ENCODE measurements around the gene ACADVL. TPM values are rescaled to one million over a fixed set of nuclear protein-coding genes. Genes with fewer than 3 reads are reported as not detected.

Gene ACADVL
- total RNA-seq, 1 donor from 2014 or later: 354 TPM

- no peaks in the 10 kb centered on the region for H3K27me3 ChIP-seq (ENCODE audit: insufficient read depth, low read length)
- no peak for FAIRE-seq
- H3K79me2 ChIP-seq (ENCODE audit: insufficient read depth, low read length): peaks cover 53% of the 10 kb centered on the region
- Mint-ChIP-seq H3K4me1 (ENCODE audit: low read depth, unreplicated experiment) (peaks cover 35% of the 10 kb centered on the region), H3K27me3 (ENCODE audit: low read depth, unreplicated experiment) (no peaks in the 10 kb centered on the region), H3K36me3 (ENCODE audit: low read depth, unreplicated experiment) (peaks cover 19% of the 10 kb centered on the region), H3K27ac (ENCODE audit: unreplicated experiment) (peak overlapping the region; percentile 81), H3K9me3 (ENCODE audit: unreplicated experiment) (no peaks in the 10 kb centered on the region), H3K4me3 (ENCODE audit: unreplicated experiment) (peak overlapping the region; percentile 71)
- H3K4me1 ChIP-seq (ENCODE audit: insufficient read depth, low read length): peaks cover 28% of the 10 kb centered on the region
- H3K36me3 ChIP-seq (ENCODE audit: insufficient read depth, low read length): peaks cover 10% of the 10 kb centered on the region
- no peak overlapping the region for H3K4me3 ChIP-seq (ENCODE audit: insufficient read depth, low read depth, low read length)
- H3K9ac ChIP-seq (ENCODE audit: low read length): peak overlapping the region; percentile 27
- TF ChIP-seq CTCF (IDR thresholded peaks at IDR 0.05; ENCODE audit: insufficient read depth, low read depth, low read length) (no peak), EZH2 (IDR thresholded peaks at IDR 0.05; ENCODE audit: insufficient read depth, low read length) (no peak)
- DNase-seq (ENCODE audit: low read depth): no peak
- H4K20me1 ChIP-seq (ENCODE audit: insufficient read depth, low read length): peaks cover 73% of the 10 kb centered on the region
- no peaks in the 10 kb centered on the region for H3K9me3 ChIP-seq (ENCODE audit: insufficient read depth, low read depth, low read length)
- peak overlapping the region; percentile 30 for H3K4me2 ChIP-seq (ENCODE audit: low read length)
- H3K27ac ChIP-seq (ENCODE audit: low read depth, low read length): no peak overlapping the region
- H2AFZ ChIP-seq (ENCODE audit: low read depth, low read length): no peak overlapping the region
These were observed 12.4 kb upstream of the ACADVL start for GRCh38 chr17:7207120-7208001.

- no peaks in the 10 kb centered on the region for H3K9me3 ChIP-seq (ENCODE audit: insufficient read depth, low read depth, low read length)
These were observed 11.6 kb upstream of the ACADVL start for GRCh38 chr17:7208027-7208571.

More at GRCh38 chr17:7208027-7208571, 11.6 kb upstream of the ACADVL start:
- Histone ChIP-seq H4K20me1 (ENCODE audit: insufficient read depth, low read length) (peaks cover 76% of the 10 kb centered on the region), H3K79me2 (ENCODE audit: insufficient read depth, low read length) (peaks cover 60% of the 10 kb centered on the region), H3K4me3 (ENCODE audit: insufficient read depth, low read depth, low read length) (no peak overlapping the region), H3K36me3 (ENCODE audit: insufficient read depth, low read length) (peaks cover 3% of the 10 kb centered on the region), H3K4me2 (ENCODE audit: low read length) (no peak overlapping the region), H3K27ac (ENCODE audit: low read depth, low read length) (no peak overlapping the region), H3K27me3 (ENCODE audit: insufficient read depth, low read length) (no peaks in the 10 kb centered on the region), H3K9ac (ENCODE audit: low read length) (no peak overlapping the region), H2AFZ (ENCODE audit: low read depth, low read length) (no peak overlapping the region), H3K4me1 (ENCODE audit: insufficient read depth, low read length) (peaks cover 28% of the 10 kb centered on the region)
- FAIRE-seq (no peak), DNase-seq (ENCODE audit: low read depth) (no peak)
- Mint-ChIP-seq H3K27me3 (ENCODE audit: low read depth, unreplicated experiment) (no peaks in the 10 kb centered on the region), H3K4me3 (ENCODE audit: unreplicated experiment) (no peak overlapping the region), H3K36me3 (ENCODE audit: low read depth, unreplicated experiment) (peaks cover 14% of the 10 kb centered on the region), H3K27ac (ENCODE audit: unreplicated experiment) (no peak overlapping the region), H3K4me1 (ENCODE audit: low read depth, unreplicated experiment) (peaks cover 35% of the 10 kb centered on the region), H3K9me3 (ENCODE audit: unreplicated experiment) (no peaks in the 10 kb centered on the region)
- TF ChIP-seq CTCF (IDR thresholded peaks at IDR 0.05; ENCODE audit: insufficient read depth, low read depth, low read length): no peak
- no peak for TF ChIP-seq EZH2 (IDR thresholded peaks at IDR 0.05; ENCODE audit: insufficient read depth, low read length)

Measured in astrocyte (in vitro differentiated cells and primary cell).